Endothelial cell of umbilical vein (primary cell): ENCODE measurements around the gene PPFIA2.

ENCODE experiments used
- CTCF ChIP-seq, 2 donors: IDR thresholded peaks; 1 replicate in 1 of 2; 2 replicates in 1 of 2; pipeline ENCODE4 v1.5.1; 2011; ENCODE audit warnings: low read length in 2 of 2, mild to moderate bottlenecking in 2 of 2, moderate library complexity in 2 of 2, control low read depth in 1 of 2, inconsistent platforms in 1 of 2, low read depth in 1 of 2; ENCODE audit not compliant: insufficient read depth in 1 of 2; ENCODE audit errors: extremely low read depth in 1 of 2
- EZH2 ChIP-seq: IDR thresholded peaks from 2 replicates; pipeline ENCODE4 v1.6.1; 2012; ENCODE audit warnings: borderline replicate concordance, low read depth, mild to moderate bottlenecking, moderate library complexity, low read length, inconsistent platforms; ENCODE audit not compliant: severe bottlenecking
- JUN ChIP-seq: IDR thresholded peaks from 2 replicates; pipeline ENCODE4 v1.6.1; 2011; ENCODE audit warnings: borderline replicate concordance, low read depth; ENCODE audit not compliant: insufficient read length, insufficient read depth
- MAX ChIP-seq: IDR thresholded peaks from 2 replicates; pipeline ENCODE4 v1.6.1; 2011; ENCODE audit not compliant: insufficient read depth, insufficient read length
- POLR2A ChIP-seq: IDR thresholded peaks from 2 replicates; pipeline ENCODE4 v1.6.1; 2012; ENCODE audit warnings: low read depth, mild to moderate bottlenecking, control low read depth, low read length
- POLR2AphosphoS5 ChIP-seq: IDR thresholded peaks from 2 replicates; pipeline ENCODE4 v1.6.1; 2012; ENCODE audit warnings: low read depth, mild to moderate bottlenecking, control low read depth, low read length, moderate library complexity; ENCODE audit not compliant: insufficient read depth

GRCh38 chr12:81354327-81354932, 404.7 kb downstream of the PPFIA2 start:
- TF ChIP-seq POLR2A (no peak), EZH2 (no peak), CTCF (IDR thresholded peaks at IDR 0.05; ENCODE audit: extremely low read depth in 1 of 2, insufficient read depth in 1 of 2, low read depth in 1 of 2, low read length in 2 of 2) (no peak), JUN (no peak), POLR2AphosphoS5 (no peak), MAX (no peak)
